ENCODE data around the gene FAM184A. TPM values are rescaled to one million over a fixed set of nuclear protein-coding genes. Genes with fewer than 3 reads are reported as not detected.
A peak's percentile ranks its signal among the peaks of the same experiment; 100 is the strongest.

The FAM184A gene
- total RNA-seq, 1 donor from 2014 or later, result 24.8 TPM

GRCh38 chr6:119028091-119028490, 50.4 kb downstream of the FAM184A start:
- Mint-ChIP-seq H3K9me3 (no peaks in the 10 kb centered on the region), H3K4me1 (peaks cover 14% of the 10 kb centered on the region), H3K36me3 (peaks cover 2% of the 10 kb centered on the region), H3K27me3 (ENCODE audit: insufficient read depth, low read depth) (no peaks in the 10 kb centered on the region), H3K27ac (no peak overlapping the region), H3K4me3 (no peak overlapping the region)
- Histone ChIP-seq H3K27ac (no peak overlapping the region), H3K4me1 (peaks cover 21% of the 10 kb centered on the region), H3K9me3 (ENCODE audit: low read depth) (no peaks in the 10 kb centered on the region), H3K4me3 (no peak overlapping the region), H3K79me2 (ENCODE audit: low read depth) (no peaks in the 10 kb centered on the region), H3F3A (ENCODE audit: low read depth) (peaks cover 5% of the 10 kb centered on the region), H4K20me1 (ENCODE audit: low read depth) (peaks cover 28% of the 10 kb centered on the region), H2AFZ (replicated peaks) (no peak overlapping the region), H3K36me3 (no peaks in the 10 kb centered on the region), H3K27me3 (peaks cover 44% of the 10 kb centered on the region), H3K4me2 (peak overlapping the region; percentile 58), H3K9ac (no peak overlapping the region)
- TF ChIP-seq EZH2phosphoT487 (IDR thresholded peaks at IDR 0.05), result no peak
- no peak for TF ChIP-seq EZH2 (IDR thresholded peaks at IDR 0.05)
- no peak for TF ChIP-seq CTCF (IDR thresholded peaks at IDR 0.05)
- peak; percentile 61 for DNase-seq (ENCODE audit: low spot score)

GRCh38 chr6:119027465-119027864, 51.0 kb downstream of the FAM184A start:
- H3K27ac ChIP-seq, result no peak overlapping the region
- H3K9me3 ChIP-seq (ENCODE audit: low read depth), result no peaks in the 10 kb centered on the region
- no peak for DNase-seq (ENCODE audit: low spot score)
- no peak overlapping the region for H2AFZ ChIP-seq (replicated peaks)
- H3K4me3 ChIP-seq, result no peak overlapping the region
- no peaks in the 10 kb centered on the region for H3K27me3 Mint-ChIP-seq (ENCODE audit: insufficient read depth, low read depth)
- H3K36me3 ChIP-seq, result no peaks in the 10 kb centered on the region
- no peaks in the 10 kb centered on the region for H3K79me2 ChIP-seq (ENCODE audit: low read depth)
- H4K20me1 ChIP-seq (ENCODE audit: low read depth), result peaks cover 34% of the 10 kb centered on the region
- no peak overlapping the region for H3K4me3 Mint-ChIP-seq
- no peak overlapping the region for H3K27ac Mint-ChIP-seq
- no peak overlapping the region for H3K9ac ChIP-seq
- H3K36me3 Mint-ChIP-seq, result peaks cover 2% of the 10 kb centered on the region
- H3K9me3 Mint-ChIP-seq, result no peaks in the 10 kb centered on the region
- H3F3A ChIP-seq (ENCODE audit: low read depth), result peaks cover 5% of the 10 kb centered on the region
- TF ChIP-seq EZH2 (IDR thresholded peaks at IDR 0.05) (no peak), CTCF (IDR thresholded peaks at IDR 0.05) (no peak)
- peak overlapping the region; percentile 58 for H3K4me2 ChIP-seq
- peaks cover 51% of the 10 kb centered on the region for H3K27me3 ChIP-seq
- H3K4me1 Mint-ChIP-seq, result peaks cover 14% of the 10 kb centered on the region
- peaks cover 21% of the 10 kb centered on the region for H3K4me1 ChIP-seq

- H3K27ac Mint-ChIP-seq, result no peak overlapping the region
- no peak overlapping the region for H3K4me3 Mint-ChIP-seq
- Histone ChIP-seq H3K27me3 (peaks cover 52% of the 10 kb centered on the region), H4K20me1 (ENCODE audit: low read depth) (peaks cover 34% of the 10 kb centered on the region), H2AFZ (replicated peaks) (no peak overlapping the region), H3F3A (ENCODE audit: low read depth) (peaks cover 5% of the 10 kb centered on the region), H3K79me2 (ENCODE audit: low read depth) (no peaks in the 10 kb centered on the region), H3K27ac (no peak overlapping the region), H3K4me1 (peaks cover 21% of the 10 kb centered on the region), H3K36me3 (no peaks in the 10 kb centered on the region), H3K9me3 (ENCODE audit: low read depth) (no peaks in the 10 kb centered on the region), H3K9ac (no peak overlapping the region), H3K4me3 (no peak overlapping the region), H3K4me2 (no peak overlapping the region)
- H3K4me1 Mint-ChIP-seq, result peaks cover 14% of the 10 kb centered on the region
- no peak for DNase-seq (ENCODE audit: low spot score)
- H3K9me3 Mint-ChIP-seq, result no peaks in the 10 kb centered on the region
- no peaks in the 10 kb centered on the region for H3K27me3 Mint-ChIP-seq (ENCODE audit: insufficient read depth, low read depth)
- peaks cover 2% of the 10 kb centered on the region for H3K36me3 Mint-ChIP-seq
- TF ChIP-seq EZH2 (IDR thresholded peaks at IDR 0.05) (no peak), EZH2phosphoT487 (IDR thresholded peaks at IDR 0.05) (no peak), CTCF (IDR thresholded peaks at IDR 0.05) (no peak)
These were observed 51.6 kb downstream of the FAM184A start for GRCh38 chr6:119026822-119027221.

All from neural progenitor cell (in vitro differentiated cells).